Hematopoietic multipotent progenitor cell treated with erythropoietin and hydrocortisone succinate and interleukin-3 and kit ligand, for 15 days (in vitro differentiated cells): ENCODE data around the gene CLDN34.

Experiments
- DNase-seq: peaks from one replicate; pipeline ENCODE4 v3.0.0-alpha.2; 2015; ENCODE audit warnings: low spot score

CLDN34 gene

GRCh38 chrX:10016519-10017132 lies 49.5 kb downstream of the CLDN34 start:
- no peak for DNase-seq

- no peak for DNase-seq
Measured at GRCh38 chrX:10017872-10018271, 50.7 kb downstream of the CLDN34 start.
